Measurements from ENCODE around the gene INHA. TPM values are rescaled to one million over a fixed set of nuclear protein-coding genes. Genes with fewer than 3 reads are reported as not detected.

INHA gene
- total and polyA plus RNA-seq, 4 donors = 0.03 to 0.15 (median 0.11) TPM

- no peak overlapping the region for H3K4me3 ChIP-seq (ENCODE audit: low read depth in 1 of 3, low read length in 3 of 3)
- whole genome bisulfite sequencing = 98% methylated on average over 18 of the region's 18 CpGs
- no peaks in the 10 kb centered on the region for H3K9me3 ChIP-seq (ENCODE audit: control insufficient read depth in 4 of 4, low read length in 3 of 4)
- no peak for TF ChIP-seq NR2F2 (IDR thresholded peaks at IDR 0.05)
- no peak for DNase-seq (ENCODE audit: low spot score)
- no peak overlapping the region for H3K9ac ChIP-seq (ENCODE audit: low read depth in 1 of 2, low read length in 2 of 2)
- H3K36me3 ChIP-seq (ENCODE audit: control insufficient read depth in 4 of 4, insufficient read depth in 3 of 4, low read depth in 1 of 4, low read length in 3 of 4) = no peaks in the 10 kb centered on the region
- H3K27me3 ChIP-seq (ENCODE audit: control insufficient read depth in 4 of 4, insufficient read depth in 4 of 4, low read length in 3 of 4) = peaks cover 0 to 7% (median 0%) of the 10 kb centered on the region in 4 donors
- no peak overlapping the region for H3K27ac ChIP-seq (ENCODE audit: low read depth in 1 of 2, low read length in 2 of 2)
- peaks cover 11 to 23% (median 18%) of the 10 kb centered on the region in 4 donors for H3K4me1 ChIP-seq (ENCODE audit: control insufficient read depth in 4 of 4, insufficient read depth in 4 of 4, low read length in 3 of 4)
These were observed 23.1 kb upstream of the INHA start for GRCh38 chr2:219548990-219549389.

DNA sequence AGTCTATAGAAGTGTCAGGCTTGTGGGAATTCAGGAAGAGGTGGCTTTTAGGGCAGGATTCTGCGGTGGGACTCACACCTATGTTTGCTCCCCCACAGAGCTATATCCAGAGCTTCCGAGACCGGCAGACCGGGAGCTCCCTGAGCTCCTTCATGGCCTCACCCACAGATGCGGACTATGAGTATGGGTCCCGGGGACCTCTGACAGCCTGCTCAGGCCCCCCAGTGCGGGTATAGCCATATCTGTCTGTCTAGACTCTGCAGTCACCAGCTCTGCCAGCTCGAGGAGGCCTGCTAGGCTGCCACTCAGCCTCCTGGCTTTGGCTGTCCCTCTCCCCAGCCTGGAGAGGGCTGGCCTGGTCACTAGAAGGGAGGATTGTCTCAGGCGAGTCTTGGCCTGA is 22.5 kb upstream of the INHA start:
- Histone ChIP-seq H3K27me3 (ENCODE audit: control insufficient read depth in 4 of 4, insufficient read depth in 4 of 4, low read length in 3 of 4) (peaks cover 0 to 7% (median 0%) of the 10 kb centered on the region in 4 donors), H3K4me1 (ENCODE audit: control insufficient read depth in 4 of 4, insufficient read depth in 4 of 4, low read length in 3 of 4) (peaks cover 5 to 17% (median 12%) of the 10 kb centered on the region in 4 donors), H3K9me3 (ENCODE audit: control insufficient read depth in 4 of 4, low read length in 3 of 4) (no peaks in the 10 kb centered on the region), H3K9ac (ENCODE audit: low read depth in 1 of 2, low read length in 2 of 2) (no peak overlapping the region), H3K27ac (ENCODE audit: low read depth in 1 of 2, low read length in 2 of 2) (no peak overlapping the region), H3K4me3 (ENCODE audit: low read depth in 1 of 3, low read length in 3 of 3) (no peak overlapping the region), H3K36me3 (ENCODE audit: control insufficient read depth in 4 of 4, insufficient read depth in 3 of 4, low read depth in 1 of 4, low read length in 3 of 4) (no peaks in the 10 kb centered on the region)
- 89% methylated on average over 9 of the region's 9 CpGs for WGBS
- DNase-seq (ENCODE audit: low spot score) = no peak
- no peak for TF ChIP-seq TAF1 (conservative IDR thresholded peaks at IDR 0.05)
- no peak for TF ChIP-seq SP1 (IDR thresholded peaks at IDR 0.05)
- no peak for TF ChIP-seq ZBTB33 (IDR thresholded peaks at IDR 0.05)
- no peak for TF ChIP-seq NR2F2 (IDR thresholded peaks at IDR 0.05)
- no peak for TF ChIP-seq JUND (IDR thresholded peaks at IDR 0.05)
- no peak for TF ChIP-seq RAD21 (IDR thresholded peaks at IDR 0.05)
- TF ChIP-seq HNF4G (IDR thresholded peaks at IDR 0.05) = no peak
- no peak for TF ChIP-seq CTCF (IDR thresholded peaks at IDR 0.05; ENCODE audit: low read depth, low read length, missing input control)
- TF ChIP-seq EGR1 (IDR thresholded peaks at IDR 0.05; ENCODE audit: low read depth in 2 of 2) = no peak
- TF ChIP-seq MAX (IDR thresholded peaks at IDR 0.05) = no peak
- TF ChIP-seq YY1 (IDR thresholded peaks at IDR 0.05) = no peak

DNA sequence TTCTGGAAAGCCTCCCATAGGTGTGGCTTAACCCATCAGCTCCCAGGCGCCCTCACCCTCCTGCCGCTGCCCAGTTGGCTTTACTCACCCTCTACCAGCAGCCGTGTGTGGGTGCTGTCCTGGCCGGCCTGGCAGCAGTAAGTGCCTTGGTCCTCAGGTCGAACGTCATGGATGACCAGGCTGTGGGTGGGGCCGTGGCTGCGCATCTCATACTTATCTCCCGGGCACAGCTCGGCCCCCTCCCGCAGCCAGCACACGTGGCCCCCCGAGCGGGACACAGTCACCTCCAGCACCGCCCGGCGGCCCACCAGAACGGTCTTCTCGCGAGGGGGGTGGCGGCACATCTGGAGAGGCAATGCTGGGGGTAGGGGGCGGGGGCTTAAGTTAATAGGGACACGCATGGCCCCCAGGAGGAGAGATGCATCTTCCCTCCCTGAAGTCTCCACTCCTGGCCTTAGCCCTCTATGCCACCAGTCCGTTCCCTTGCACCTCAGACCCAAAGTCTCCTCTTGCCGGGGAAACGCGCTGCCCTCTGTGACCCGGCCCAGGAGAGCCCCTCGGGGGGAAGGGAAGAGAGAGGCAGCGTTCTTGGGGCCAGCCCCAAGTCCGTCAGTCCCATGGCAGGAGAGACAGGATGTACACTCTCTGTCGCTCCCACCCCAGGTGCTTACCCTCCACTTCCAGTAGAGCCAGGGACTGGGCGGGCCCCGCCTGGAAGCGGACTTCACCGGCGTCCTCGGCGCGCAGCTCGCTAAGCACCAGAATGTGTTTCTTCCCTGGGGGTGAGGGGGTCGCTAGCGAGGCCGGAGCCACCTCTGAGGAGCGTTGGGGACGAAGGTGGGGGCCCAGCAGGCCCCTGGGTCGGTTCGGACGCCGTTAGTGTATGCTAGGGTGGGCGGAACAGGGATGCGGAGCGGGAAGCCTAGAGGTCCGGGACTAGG is 20.4 kb upstream of the INHA start:
- WGBS = 12% methylated on average over 54 of the region's 54 CpGs
- Histone ChIP-seq H3K9me3 (ENCODE audit: control insufficient read depth in 4 of 4, low read length in 3 of 4) (no peaks in the 10 kb centered on the region), H3K36me3 (ENCODE audit: control insufficient read depth in 4 of 4, insufficient read depth in 3 of 4, low read depth in 1 of 4, low read length in 3 of 4) (no peaks in the 10 kb centered on the region), H3K27me3 (ENCODE audit: control insufficient read depth in 4 of 4, insufficient read depth in 4 of 4, low read length in 3 of 4) (peaks cover 0 to 7% (median 0%) of the 10 kb centered on the region in 4 donors), H3K4me3 (ENCODE audit: low read depth in 1 of 3, low read length in 3 of 3) (peak overlapping the region in 1 of 3 donors; percentile 56), H3K4me1 (ENCODE audit: control insufficient read depth in 4 of 4, insufficient read depth in 4 of 4, low read length in 3 of 4) (peaks cover 5 to 15% (median 12%) of the 10 kb centered on the region in 4 donors), H3K27ac (ENCODE audit: low read depth in 1 of 2, low read length in 2 of 2) (no peak overlapping the region), H3K9ac (ENCODE audit: low read depth in 1 of 2, low read length in 2 of 2) (no peak overlapping the region)
- DNase-seq (ENCODE audit: low spot score) = peak; percentile 58
- TF ChIP-seq HNF4G (IDR thresholded peaks at IDR 0.05) (no peak), ATF3 (IDR thresholded peaks at IDR 0.05) (no peak), ZBTB33 (IDR thresholded peaks at IDR 0.05) (no peak), MAX (IDR thresholded peaks at IDR 0.05) (no peak), RXRA (IDR thresholded peaks at IDR 0.05) (no peak), TAF1 (conservative IDR thresholded peaks at IDR 0.05) (no peak), RAD21 (IDR thresholded peaks at IDR 0.05) (no peak), SP1 (IDR thresholded peaks at IDR 0.05) (no peak), GABPA (IDR thresholded peaks at IDR 0.05 in 1 of 2, conservative IDR thresholded peaks at IDR 0.05 in 1 of 2) (no peak), FOXA2 (IDR thresholded peaks at IDR 0.05) (no peak), HNF4A (conservative IDR thresholded peaks at IDR 0.05) (no peak), CTCF (IDR thresholded peaks at IDR 0.05; ENCODE audit: low read depth, low read length, missing input control) (no peak), NR2F2 (IDR thresholded peaks at IDR 0.05) (no peak)
